Mesenchymal stem cell (in vitro differentiated cells and primary cell): ENCODE results near the gene NT5DC3.

Experiments
- DNase-seq: peaks from one replicate; pipeline ENCODE4 v3.0.0-alpha.2; 2013
- H2AFZ ChIP-seq: one replicate; pipeline ENCODE4 v1.6.1; 2013; ENCODE audit warnings: low read depth, mild to moderate bottlenecking, control low read depth, inconsistent platforms, low read length, moderate library complexity
- H2AK5ac ChIP-seq: 2 replicates; pipeline ENCODE4 v1.6.1; 2013; ENCODE audit warnings: low read length, moderate library complexity, mild to moderate bottlenecking, inconsistent platforms; ENCODE audit not compliant: severe bottlenecking
- H2BK120ac ChIP-seq: one replicate; pipeline ENCODE4 v1.6.1; 2013; ENCODE audit warnings: low read depth, mild to moderate bottlenecking, inconsistent platforms, low read length, moderate library complexity
- H2BK12ac ChIP-seq, 2 experiments: one replicate each; pipeline ENCODE4 v1.6.1; 2013; ENCODE audit warnings: inconsistent platforms in 2 of 2, low read length in 2 of 2, mild to moderate bottlenecking in 2 of 2, moderate library complexity in 2 of 2, control low read depth in 1 of 2
- H2BK15ac ChIP-seq: one replicate; pipeline ENCODE4 v1.6.1; 2013; ENCODE audit warnings: mild to moderate bottlenecking, low read depth, inconsistent platforms; ENCODE audit not compliant: poor library complexity, severe bottlenecking
- H2BK5ac ChIP-seq: 2 replicates; pipeline ENCODE4 v1.6.1; 2013; ENCODE audit warnings: low read depth, mild to moderate bottlenecking, low read length, control low read depth, inconsistent platforms; ENCODE audit not compliant: poor library complexity, severe bottlenecking
- H3K14ac ChIP-seq, 2 experiments: one replicate each; pipeline ENCODE4 v1.6.1; 2013; ENCODE audit warnings: inconsistent platforms in 2 of 2, low read length in 2 of 2, control low read depth in 1 of 2, mild to moderate bottlenecking in 1 of 2, moderate library complexity in 1 of 2
- H3K18ac ChIP-seq, 2 experiments: one replicate each; pipeline ENCODE4 v1.6.1; 2013; ENCODE audit warnings: inconsistent platforms in 2 of 2, low read length in 2 of 2, control low read depth in 1 of 2, low read depth in 1 of 2, mild to moderate bottlenecking in 1 of 2
- H3K23ac ChIP-seq, 2 experiments: one replicate each; pipeline ENCODE4 v1.6.1; 2013; ENCODE audit warnings: inconsistent platforms in 2 of 2, low read length in 2 of 2, mild to moderate bottlenecking in 2 of 2, moderate library complexity in 2 of 2, control low read depth in 1 of 2
- H3K27ac ChIP-seq: 2 replicates; pipeline ENCODE4 v1.5.1; 2013; ENCODE audit warnings: mild to moderate bottlenecking, moderate library complexity, low read length, control low read depth, inconsistent platforms; ENCODE audit not compliant: poor library complexity, severe bottlenecking
- H3K27me3 ChIP-seq, 2 experiments: 2 replicates each; pipeline versions ENCODE4 v1.6.1 to v1.7.0; 2013; ENCODE audit warnings: low read length in 2 of 2, mild to moderate bottlenecking in 2 of 2, moderate library complexity in 2 of 2, control low read depth in 1 of 2, inconsistent platforms in 1 of 2; ENCODE audit not compliant: control insufficient read depth in 1 of 2, insufficient read depth in 1 of 2
- H3K36me3 ChIP-seq, 2 experiments: 2 replicates each; pipeline versions ENCODE4 v1.6.1 to v1.7.0; 2013; ENCODE audit warnings: low read length in 2 of 2, control low read depth in 1 of 2, inconsistent platforms in 1 of 2, low read depth in 1 of 2, mild to moderate bottlenecking in 1 of 2; ENCODE audit not compliant: insufficient read depth in 2 of 2, control insufficient read depth in 1 of 2
- H3K4ac ChIP-seq, 2 experiments: one replicate each; pipeline ENCODE4 v1.6.1; 2013; ENCODE audit warnings: inconsistent platforms in 2 of 2, low read length in 2 of 2, mild to moderate bottlenecking in 2 of 2, moderate library complexity in 2 of 2, control low read depth in 1 of 2, low read depth in 1 of 2
- H3K4me1 ChIP-seq: 2 replicates; pipeline ENCODE4 v1.6.1; 2013; ENCODE audit warnings: low read depth, low read length, control low read depth; ENCODE audit not compliant: control insufficient read depth, insufficient read depth
- H3K4me2 ChIP-seq: 2 replicates; pipeline ENCODE4 v1.6.1; 2013; ENCODE audit warnings: low read length, mild to moderate bottlenecking, inconsistent platforms; ENCODE audit not compliant: poor library complexity, severe bottlenecking
- H3K4me3 ChIP-seq, 2 experiments: 2 replicates each; pipeline versions ENCODE4 v1.5.1 to v1.7.0; 2013; ENCODE audit warnings: low read length in 2 of 2, mild to moderate bottlenecking in 2 of 2, control low read depth in 1 of 2, low read depth in 1 of 2; ENCODE audit not compliant: insufficient read depth in 1 of 2
- H3K79me1 ChIP-seq: replicated peaks from 2 replicates; pipeline ENCODE4 v1.6.1; 2013; ENCODE audit warnings: mild to moderate bottlenecking, control low read depth, low read length, inconsistent platforms; ENCODE audit not compliant: poor library complexity, severe bottlenecking
- H3K9ac ChIP-seq: 2 replicates; pipeline ENCODE4 v1.7.0; 2013; ENCODE audit warnings: mild to moderate bottlenecking, low read length, moderate library complexity
- H3K9me3 ChIP-seq: 2 replicates; pipeline ENCODE4 v1.7.0; 2013; ENCODE audit warnings: mild to moderate bottlenecking, low read length; ENCODE audit not compliant: control insufficient read depth
- H4K8ac ChIP-seq: one replicate; pipeline ENCODE4 v1.6.1; 2013; ENCODE audit warnings: inconsistent platforms, mild to moderate bottlenecking, low read length, moderate library complexity
- H4K91ac ChIP-seq: one replicate; pipeline ENCODE4 v1.6.1; 2013; ENCODE audit warnings: mild to moderate bottlenecking, low read length, inconsistent platforms
- WGBS: methylation state at CpG from one replicate; pipeline ENCODE4 v1.1.7; 2013; ENCODE audit warnings: mixed read lengths; 5-methylcytosine and 5-hydroxymethylcytosine counted together

NT5DC3 gene

GRCh38 chr12:103807561-103808238, 33.3 kb downstream of the NT5DC3 start:
- peaks cover 6 to 12% of the 10 kb centered on the region in 2 experiments for H3K36me3 ChIP-seq
- H4K91ac ChIP-seq, result peak overlapping the region; percentile 18
- peak overlapping the region; percentile 19 to 61 for H3K18ac ChIP-seq
- no peak overlapping the region for H3K23ac ChIP-seq
- no peak overlapping the region for H2BK5ac ChIP-seq
- H2AK5ac ChIP-seq, result peak overlapping the region; percentile 44
- H3K27ac ChIP-seq, result no peak overlapping the region
- H3K9ac ChIP-seq, result no peak overlapping the region
- peak overlapping the region; percentile 35 for H4K8ac ChIP-seq
- peak overlapping the region in 1 of 2 experiments; percentile 40 for H3K4ac ChIP-seq
- no peaks in the 10 kb centered on the region for H3K27me3 ChIP-seq
- peaks cover 12% of the 10 kb centered on the region for H3K4me1 ChIP-seq
- H3K14ac ChIP-seq, result no peak overlapping the region
- peak overlapping the region; percentile 38 to 42 for H2BK12ac ChIP-seq
- H2BK120ac ChIP-seq, result no peak overlapping the region
- H3K4me3 ChIP-seq, result no peak overlapping the region
- H2BK15ac ChIP-seq, result no peak overlapping the region
- no peak overlapping the region for H2AFZ ChIP-seq
- no peak for DNase-seq
- no peaks in the 10 kb centered on the region for H3K9me3 ChIP-seq
- 97% methylated on average over 9 of the region's 9 CpGs for WGBS
- peaks cover 39% of the 10 kb centered on the region for H3K79me1 ChIP-seq
- H3K4me2 ChIP-seq, result no peak overlapping the region

DNA sequence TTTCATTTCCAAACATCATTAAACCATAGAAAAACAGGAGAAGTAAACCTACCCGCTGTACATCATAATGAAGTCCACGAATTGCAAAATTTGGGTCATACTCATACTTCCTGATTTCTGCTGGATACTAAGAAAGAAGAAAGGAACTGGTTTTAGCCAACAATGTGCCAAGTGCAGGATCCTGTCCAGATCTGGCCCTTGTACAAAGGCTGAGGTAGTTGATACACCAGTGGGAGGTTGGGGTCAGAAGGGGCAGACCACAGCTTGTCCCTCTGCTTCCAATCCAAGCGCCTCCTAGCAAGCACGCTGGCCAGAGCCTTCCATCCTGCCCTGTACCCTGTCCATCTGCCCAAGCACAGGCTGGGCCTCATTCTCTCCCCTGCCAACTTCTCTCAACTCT, 34.2 kb downstream of the NT5DC3 start:
- H3K9ac ChIP-seq, result no peak overlapping the region
- peaks cover 37% of the 10 kb centered on the region for H3K79me1 ChIP-seq
- no peak for DNase-seq
- no peak overlapping the region for H3K4ac ChIP-seq
- no peak overlapping the region for H2BK15ac ChIP-seq
- H3K4me1 ChIP-seq, result peaks cover 19% of the 10 kb centered on the region
- H2BK12ac ChIP-seq, result peak overlapping the region; percentile 8 to 28
- H3K36me3 ChIP-seq, result peaks cover 3 to 12% of the 10 kb centered on the region in 2 experiments
- no peak overlapping the region for H3K4me2 ChIP-seq
- H3K27me3 ChIP-seq, result no peaks in the 10 kb centered on the region
- WGBS, result 86% methylated on average over 4 of the region's 4 CpGs
- H4K91ac ChIP-seq, result peak overlapping the region; percentile 18
- H2AFZ ChIP-seq, result no peak overlapping the region
- H3K27ac ChIP-seq, result no peak overlapping the region
- H3K23ac ChIP-seq, result no peak overlapping the region
- no peak overlapping the region for H3K18ac ChIP-seq
- H2BK5ac ChIP-seq, result no peak overlapping the region
- H3K9me3 ChIP-seq, result no peaks in the 10 kb centered on the region
- no peak overlapping the region for H3K14ac ChIP-seq
- no peak overlapping the region for H4K8ac ChIP-seq
- H2BK120ac ChIP-seq, result no peak overlapping the region
- no peak overlapping the region for H2AK5ac ChIP-seq
- no peak overlapping the region for H3K4me3 ChIP-seq

- H3K27ac ChIP-seq, result peak overlapping the region; percentile 33
- H3K18ac ChIP-seq, result peak overlapping the region in 1 of 2 experiments; percentile 44
- DNase-seq, result no peak
- no peak overlapping the region for H3K4me3 ChIP-seq
- no peaks in the 10 kb centered on the region for H3K27me3 ChIP-seq
- H3K36me3 ChIP-seq, result peaks cover 3 to 7% of the 10 kb centered on the region in 2 experiments
- H3K14ac ChIP-seq, result peak overlapping the region in 1 of 2 experiments; percentile 73
- H4K91ac ChIP-seq, result peak overlapping the region; percentile 60
- H4K8ac ChIP-seq, result no peak overlapping the region
- peak overlapping the region; percentile 29 for H2BK15ac ChIP-seq
- H2AFZ ChIP-seq, result no peak overlapping the region
- H3K23ac ChIP-seq, result no peak overlapping the region
- H3K4ac ChIP-seq, result peak overlapping the region; percentile 9 to 29
- no peak overlapping the region for H3K9ac ChIP-seq
- peak overlapping the region; percentile 1 to 79 for H2BK12ac ChIP-seq
- peaks cover 31% of the 10 kb centered on the region for H3K79me1 ChIP-seq
- H2AK5ac ChIP-seq, result peak overlapping the region; percentile 5
- H2BK120ac ChIP-seq, result no peak overlapping the region
- H3K4me2 ChIP-seq, result no peak overlapping the region
- 81% methylated on average over 4 of the region's 5 CpGs for WGBS
- no peaks in the 10 kb centered on the region for H3K9me3 ChIP-seq
- peaks cover 23% of the 10 kb centered on the region for H3K4me1 ChIP-seq
- H2BK5ac ChIP-seq, result no peak overlapping the region
Measured at GRCh38 chr12:103805655-103806360, 35.2 kb downstream of the NT5DC3 start.

DNA sequence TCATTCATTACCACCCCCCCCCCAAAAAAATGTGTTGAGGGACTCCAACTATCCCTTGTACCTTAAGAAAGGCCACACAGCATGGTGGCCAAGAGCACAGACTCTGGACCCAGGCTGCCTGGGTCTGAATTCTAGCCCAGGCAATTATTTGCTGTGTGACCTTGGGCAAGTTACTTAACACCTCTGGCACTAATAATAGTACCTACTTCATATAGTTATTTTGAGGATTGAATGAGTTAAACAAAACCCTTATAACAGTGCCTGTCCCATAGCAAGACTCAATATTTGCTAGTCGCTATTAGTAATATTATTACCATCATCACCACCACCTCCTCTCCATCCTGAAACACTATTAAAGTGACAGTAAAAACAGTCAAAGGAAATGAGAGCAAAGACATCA, 37.2 kb downstream of the NT5DC3 start:
- Histone ChIP-seq H2BK15ac (no peak overlapping the region), H2AK5ac (no peak overlapping the region), H3K14ac (no peak overlapping the region), H4K8ac (no peak overlapping the region), H2AFZ (no peak overlapping the region), H3K4me2 (no peak overlapping the region), H3K23ac (no peak overlapping the region), H3K18ac (peak overlapping the region in 1 of 2 experiments; percentile 4), H3K4ac (no peak overlapping the region), H2BK12ac (no peak overlapping the region), H3K4me1 (peaks cover 30% of the 10 kb centered on the region), H3K9me3 (no peaks in the 10 kb centered on the region), H3K4me3 (no peak overlapping the region), H4K91ac (no peak overlapping the region), H3K79me1 (peaks cover 23% of the 10 kb centered on the region), H2BK5ac (no peak overlapping the region), H3K27me3 (no peaks in the 10 kb centered on the region), H3K27ac (no peak overlapping the region), H3K9ac (no peak overlapping the region), H3K36me3 (peaks cover 0 to 3% of the 10 kb centered on the region in 2 experiments), H2BK120ac (no peak overlapping the region)
- no peak for DNase-seq
- WGBS, result 100% methylated on average over 1 of the region's 1 CpG
